Left ventricle myocardium inferior (tissue), 1 donor: ENCODE results near the gene SLC24A3. TPM values are rescaled to one million over a fixed set of nuclear protein-coding genes. Genes with fewer than 3 reads are reported as not detected.

Experiments used
- DNase-seq: peaks from one replicate; pipeline ENCODE4 v3.0.0-alpha.2; 2020
- H3K27ac ChIP-seq: fragments of 200-600 bp; replicated peaks from 2 replicates; pipeline ENCODE4 v1.8.0; 2021
- H3K27me3 ChIP-seq: fragments of 200-600 bp; 2 replicates; pipeline ENCODE4 v1.8.0; 2021; ENCODE audit warnings: low read depth
- H3K36me3 ChIP-seq: fragments of 200-600 bp; 2 replicates; pipeline ENCODE4 v1.8.0; 2021
- H3K4me1 ChIP-seq: fragments of 200-600 bp; 2 replicates; pipeline ENCODE4 v1.8.0; 2021
- H3K4me3 ChIP-seq: fragments of 200-600 bp; 2 replicates; pipeline ENCODE4 v1.8.0; 2021; ENCODE audit warnings: mild to moderate bottlenecking, moderate library complexity
- H3K9me3 ChIP-seq: fragments of 200-600 bp; replicated peaks from 2 replicates; pipeline ENCODE4 v1.8.0; 2021
- CTCF ChIP-seq: fragments of 200-600 bp; IDR thresholded peaks from 2 replicates; pipeline ENCODE4 v1.8.0; 2021; ENCODE audit warnings: antibody characterized with exemption, mild to moderate bottlenecking, borderline replicate concordance
- intact Hi-C: fragments of 100-400 bp; cut with micrococcal nuclease; formaldehyde crosslinking; loops from one replicate; pipeline ENCODE4 v1.11.0; 2022
- total RNA-seq: library from RNA; stranded (reverse); fragmentation: NEBNext Ultra II Directional; extraction: Animal tissue kit (Norgen Biotek cat#: 25700); gene quantifications from one replicate; pipeline ENCODE4 v1.2.1, GENCODE V29; 2021
- donor health status: DM: no; HTN: yes; CAD: no; lungs with severe emphysema.

SLC24A3 gene
- total RNA-seq, 1 donor from 2014 or later: 1.3 TPM

- intact Hi-C loops: no loop called here
- DNase-seq: no peak
- Histone ChIP-seq H3K36me3 (no peaks in the 10 kb centered on the region), H3K4me1 (no peaks in the 10 kb centered on the region), H3K4me3 (no peak overlapping the region), H3K9me3 (no peaks in the 10 kb centered on the region), H3K27ac (no peak overlapping the region), H3K27me3 (peaks cover 30% of the 10 kb centered on the region)
- no peak for TF ChIP-seq CTCF
Measured at GRCh38 chr20:19473922-19474286, 261.5 kb downstream of the SLC24A3 start.

- peaks cover 35% of the 10 kb centered on the region for H3K27me3 ChIP-seq
- no peak for DNase-seq
- no peak overlapping the region for H3K27ac ChIP-seq
- TF ChIP-seq CTCF: no peak
- intact Hi-C loops: no loop called here
- H3K4me3 ChIP-seq: no peak overlapping the region
- no peaks in the 10 kb centered on the region for H3K9me3 ChIP-seq
- H3K36me3 ChIP-seq: no peaks in the 10 kb centered on the region
- H3K4me1 ChIP-seq: no peaks in the 10 kb centered on the region
Measured at GRCh38 chr20:19478320-19478895, 266.0 kb downstream of the SLC24A3 start.

- H3K27ac ChIP-seq: no peak overlapping the region
- no peak for TF ChIP-seq CTCF
- no peaks in the 10 kb centered on the region for H3K9me3 ChIP-seq
- no peaks in the 10 kb centered on the region for H3K4me1 ChIP-seq
- H3K4me3 ChIP-seq: no peak overlapping the region
- peaks cover 32% of the 10 kb centered on the region for H3K27me3 ChIP-seq
- intact Hi-C loops: no loop called here
- no peaks in the 10 kb centered on the region for H3K36me3 ChIP-seq
- DNase-seq: no peak
Measured at GRCh38 chr20:19482726-19483125, 270.3 kb downstream of the SLC24A3 start.

GRCh38 chr20:19483309-19483708 is 270.9 kb downstream of the SLC24A3 start:
- Histone ChIP-seq H3K36me3 (no peaks in the 10 kb centered on the region), H3K27ac (no peak overlapping the region), H3K9me3 (no peaks in the 10 kb centered on the region), H3K4me1 (no peaks in the 10 kb centered on the region), H3K4me3 (no peak overlapping the region), H3K27me3 (peaks cover 36% of the 10 kb centered on the region)
- DNase-seq: no peak
- no peak for TF ChIP-seq CTCF
- intact Hi-C loops: no loop called here

GRCh38 chr20:19486446-19486845 is 274.0 kb downstream of the SLC24A3 start:
- H3K36me3 ChIP-seq: no peaks in the 10 kb centered on the region
- intact Hi-C loops: no loop called here
- no peak for DNase-seq

More at GRCh38 chr20:19486446-19486845, 274.0 kb downstream of the SLC24A3 start:
- no peak overlapping the region for H3K4me3 ChIP-seq
- no peaks in the 10 kb centered on the region for H3K4me1 ChIP-seq
- H3K9me3 ChIP-seq: no peaks in the 10 kb centered on the region
- no peak overlapping the region for H3K27ac ChIP-seq
- TF ChIP-seq CTCF: no peak
- H3K27me3 ChIP-seq: peaks cover 13% of the 10 kb centered on the region
